DMS114 treated with DMSO at 0.1 percent for 48 hours (cell line): ENCODE measurements around the gene PHF2.

Experiments
- DNase-seq: peaks from one replicate; lab custom pipeline; 2025; ENCODE audit not compliant: unreplicated experiment; lab: John Stamatoyannopoulos, UW

Gene PHF2

DNA sequence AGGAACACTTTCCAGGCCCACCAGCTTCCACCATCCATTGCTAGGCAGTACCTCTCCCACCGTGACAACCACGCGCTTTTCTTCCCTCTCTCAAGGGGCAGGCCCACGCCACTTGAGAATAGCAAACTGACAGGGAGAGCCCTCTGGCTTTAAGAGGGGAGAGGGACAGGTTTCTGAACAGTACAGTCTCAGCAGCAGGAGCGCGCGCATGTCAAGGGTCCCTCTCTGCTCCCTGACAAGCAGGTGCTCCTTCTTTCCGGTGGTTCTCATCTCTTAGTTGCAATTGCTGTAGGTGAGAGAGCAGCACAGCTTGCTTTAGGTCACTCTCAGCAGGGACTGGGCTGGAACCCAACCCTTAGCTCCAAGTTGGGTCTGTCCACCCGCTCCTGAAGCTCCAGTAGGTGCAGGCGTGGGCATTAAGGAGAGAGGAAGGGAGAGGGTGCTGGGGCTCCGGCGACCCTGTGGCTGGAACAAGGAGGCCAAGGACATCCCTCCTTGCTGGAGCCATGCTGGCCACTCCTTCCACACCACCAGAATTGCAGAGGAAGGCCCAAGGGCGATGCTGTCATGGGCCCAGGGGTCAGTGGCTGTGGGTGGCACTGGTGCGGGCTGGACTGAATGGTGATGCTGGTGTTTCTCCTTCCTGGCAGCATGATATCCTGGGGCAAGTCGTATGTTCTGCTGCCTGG is 9.0 kb upstream of the PHF2 start:
- no peak for DNase-seq

DNA sequence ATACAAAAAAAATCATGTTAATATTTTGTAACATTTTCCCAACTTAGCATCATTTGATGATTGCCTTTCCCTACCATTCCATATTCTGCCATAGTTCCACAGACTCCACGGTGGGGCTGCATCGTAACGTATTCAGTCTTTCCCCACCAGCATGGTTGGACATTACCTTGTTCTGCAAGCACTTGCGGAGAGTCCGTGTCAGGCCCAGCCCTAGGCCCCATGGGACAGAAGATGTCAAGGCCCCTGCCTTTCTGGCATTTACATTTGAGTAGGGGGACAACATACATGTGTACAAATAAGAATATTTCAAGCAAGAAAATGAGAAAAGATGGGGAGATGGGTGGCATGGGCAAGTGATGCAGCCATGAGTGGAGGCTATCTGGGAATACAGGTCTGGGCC is 8.2 kb upstream of the PHF2 start:
- DNase-seq: no peak

DNA sequence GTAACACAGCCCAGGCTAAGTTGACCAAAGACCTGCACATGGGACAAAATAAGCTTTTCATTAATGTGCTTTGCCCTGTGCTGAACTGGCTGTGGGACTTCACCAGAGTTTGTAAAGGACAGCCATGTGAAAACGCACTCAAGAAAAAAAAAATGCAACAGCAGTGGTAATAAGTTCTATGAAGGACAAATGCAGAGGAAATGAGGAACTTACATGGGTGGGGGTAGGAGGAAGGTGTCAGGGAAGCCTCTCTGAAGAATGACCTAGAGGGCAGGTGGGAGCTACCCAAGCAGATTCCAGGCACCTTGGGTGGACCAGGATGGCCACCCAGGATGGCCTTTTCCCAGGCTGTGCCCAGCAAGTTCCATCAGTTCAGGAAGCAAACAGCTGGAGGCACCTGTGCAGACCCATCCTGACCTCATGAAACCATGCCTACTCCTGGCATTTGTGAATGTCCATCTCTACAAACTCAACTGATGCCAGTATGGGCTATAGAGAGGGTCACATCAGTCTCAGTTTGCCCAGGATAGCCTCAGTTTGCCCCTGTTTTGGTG is 6.7 kb upstream of the PHF2 start:
- no peak for DNase-seq

DNA sequence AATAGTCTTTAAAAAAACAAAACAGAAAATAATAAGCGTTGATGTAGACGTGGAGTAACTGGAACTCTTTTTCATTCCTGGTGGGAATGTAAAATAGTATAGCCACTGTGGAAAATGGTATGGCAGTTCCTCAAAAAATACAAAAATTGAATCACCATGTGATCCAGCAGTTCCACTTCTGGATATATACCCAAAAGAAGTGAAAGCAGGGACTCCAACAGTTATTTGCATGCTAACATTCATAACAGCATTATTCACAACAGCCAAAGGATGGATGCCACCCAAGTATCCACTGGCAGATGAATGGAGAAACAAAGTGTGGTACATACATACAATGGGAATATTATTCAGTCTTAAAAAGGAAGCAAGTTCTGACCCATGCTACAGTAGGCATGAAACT is 4.2 kb upstream of the PHF2 start:
- DNase-seq: no peak

DNA sequence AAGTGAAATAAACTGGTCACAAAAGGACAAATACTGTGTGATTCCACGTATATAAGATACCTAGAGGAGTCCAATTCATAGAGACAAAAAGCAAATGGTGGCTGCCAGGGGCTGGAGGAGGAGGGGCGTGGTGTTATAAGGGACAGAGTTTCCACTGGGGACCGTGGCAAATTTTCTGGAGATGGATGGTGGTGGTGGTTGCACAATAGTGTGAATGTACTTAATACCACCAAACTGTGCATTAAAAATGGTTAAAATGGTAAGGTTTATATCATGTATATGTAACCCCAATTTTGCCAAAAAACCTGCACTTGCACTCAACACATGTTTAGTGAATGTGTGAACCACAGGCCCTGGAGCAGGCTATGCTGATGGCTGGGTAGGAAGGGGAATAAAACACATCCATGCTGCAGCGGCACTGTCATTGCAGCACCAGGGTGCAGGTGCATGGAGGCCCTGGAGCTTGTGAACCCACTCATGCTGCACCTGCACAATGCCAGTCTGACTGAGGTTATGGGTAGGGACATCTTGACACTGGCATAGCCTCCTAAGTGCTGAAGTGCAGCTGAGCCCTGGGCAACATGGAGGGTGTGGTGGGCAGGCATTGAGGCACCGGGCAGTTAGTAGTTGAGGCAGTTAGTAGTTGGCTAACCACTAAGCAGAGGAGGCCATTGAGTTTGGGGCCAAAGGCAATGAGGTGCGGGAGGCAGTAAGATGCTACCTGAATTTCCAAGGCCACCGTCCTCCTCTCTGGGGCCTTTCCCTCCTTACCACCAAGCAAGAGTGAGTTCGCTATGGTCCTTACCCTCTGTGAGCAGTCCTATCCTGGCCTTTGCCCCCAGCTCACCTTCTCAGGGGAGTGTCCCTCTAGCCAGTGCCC is 3.5 kb upstream of the PHF2 start:
- DNase-seq: no peak

DNA sequence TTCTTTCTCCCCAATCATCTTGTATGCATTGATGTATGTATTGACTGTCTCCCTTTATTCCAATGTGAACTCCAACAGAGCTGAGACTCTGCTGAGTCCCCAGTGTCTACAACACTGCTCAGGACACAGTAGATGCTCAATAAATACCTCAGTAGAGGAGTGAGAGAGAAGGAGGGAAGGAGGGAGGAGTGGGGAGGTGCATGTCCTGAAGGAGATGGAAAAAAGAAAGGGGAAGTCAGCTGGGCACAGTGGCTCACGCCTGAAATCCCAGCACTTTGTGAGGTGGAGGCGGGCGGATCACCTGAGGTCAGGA is 2.9 kb upstream of the PHF2 start:
- DNase-seq: no peak

DNA sequence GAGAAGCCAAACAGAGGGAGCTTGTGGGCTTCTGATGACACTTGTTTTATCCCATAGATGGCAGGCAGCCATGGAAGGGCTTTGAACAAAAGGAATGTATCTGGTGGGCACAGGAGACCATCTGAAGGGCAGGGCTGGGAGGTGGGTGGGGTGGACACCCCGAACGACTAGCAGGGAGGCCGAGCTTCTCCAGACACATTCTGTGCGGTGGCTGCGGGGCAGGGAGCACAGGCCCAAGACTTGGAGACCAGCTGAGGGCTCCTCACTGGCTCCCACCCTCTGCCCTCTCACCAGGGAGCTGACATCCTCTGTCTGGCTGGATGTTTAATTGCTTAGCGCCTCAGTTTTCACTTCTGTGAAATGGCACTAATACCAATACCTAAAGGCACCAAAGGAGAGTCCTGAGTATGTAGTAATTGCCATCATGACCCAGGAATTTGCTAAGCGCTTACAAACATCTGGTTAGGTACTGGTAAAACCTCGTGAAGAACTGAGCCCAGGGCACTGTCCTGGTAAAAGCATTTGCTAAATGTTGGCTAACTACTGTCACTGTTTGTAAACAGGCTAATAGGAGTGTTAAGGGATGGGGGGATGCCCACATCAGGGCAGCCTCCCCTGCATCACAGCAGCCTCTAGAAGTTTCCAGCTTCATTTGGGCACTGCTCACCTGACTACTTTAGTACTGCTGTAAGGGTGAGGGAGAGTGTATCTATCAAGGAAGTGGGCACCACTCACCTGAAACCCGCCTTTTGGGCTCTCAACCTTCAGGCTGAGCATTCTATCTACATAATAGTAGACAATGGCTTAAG is 2.1 kb upstream of the PHF2 start:
- DNase-seq: no peak

DNA sequence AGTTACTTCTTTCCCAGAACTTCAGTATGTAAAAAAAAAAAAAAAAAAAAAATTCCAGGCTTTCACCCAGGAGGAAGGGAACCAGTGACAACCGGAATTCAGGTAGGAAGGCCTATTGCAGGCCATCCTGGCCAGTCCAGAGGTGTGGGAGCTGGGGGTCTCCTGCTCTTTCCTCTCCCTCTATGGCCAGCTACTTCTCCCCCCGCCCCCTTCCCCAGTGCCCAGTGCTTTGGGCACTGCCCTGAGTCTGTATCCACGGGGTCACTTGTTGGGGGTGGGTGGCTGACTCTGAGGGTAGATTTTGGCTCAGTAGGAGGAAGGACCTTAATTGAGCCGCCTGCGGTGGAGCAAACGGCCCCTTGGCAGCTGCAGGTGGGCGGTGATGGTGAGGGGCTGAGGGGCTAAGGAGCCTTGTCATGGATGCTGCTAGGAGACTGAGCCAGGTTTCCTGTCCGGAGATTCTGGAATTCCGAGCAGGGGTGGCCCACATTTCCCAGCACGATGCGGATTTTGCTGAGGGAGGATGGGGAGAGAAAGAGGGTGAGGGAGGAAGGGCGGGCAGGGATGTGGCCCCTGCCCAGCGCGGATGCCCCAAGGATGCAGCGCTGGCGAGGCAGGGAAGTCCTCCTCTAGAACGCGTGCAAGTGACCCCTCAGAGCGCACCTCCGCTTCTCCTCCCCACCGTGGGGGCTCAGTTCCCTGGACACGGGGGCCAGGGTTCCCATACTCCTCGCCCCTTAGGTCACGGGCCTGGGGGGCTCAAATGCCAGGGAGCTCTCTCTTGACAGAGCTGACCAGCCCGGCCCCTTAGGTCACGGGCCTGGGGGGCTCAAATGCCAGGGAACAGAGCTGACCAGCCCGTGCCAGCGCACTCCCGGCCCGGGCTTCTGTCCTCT is 1.2 kb upstream of the PHF2 start:
- no peak for DNase-seq

DNA sequence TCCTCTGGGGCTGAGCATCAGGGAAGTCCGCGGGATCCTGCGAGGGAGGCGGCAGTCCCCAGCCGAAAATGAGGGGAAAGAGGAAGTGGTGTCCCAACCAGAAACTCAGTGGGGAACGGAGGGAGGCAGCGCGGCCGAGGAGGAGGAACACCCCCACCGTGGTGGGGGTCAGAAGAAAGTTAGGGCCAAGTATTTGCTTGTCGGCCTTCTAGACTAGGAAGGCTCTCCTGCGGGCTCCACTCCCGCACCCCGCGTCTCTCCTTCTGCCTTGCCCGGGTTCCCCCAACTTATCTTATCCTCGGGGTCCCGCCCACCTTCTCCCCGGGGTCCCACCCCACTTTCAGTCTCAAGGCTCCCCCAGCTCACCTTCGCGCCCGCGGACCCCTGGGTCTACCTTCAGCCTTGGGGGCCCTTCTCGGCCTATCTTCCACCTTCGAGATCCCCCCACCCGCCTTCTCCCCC is 557 bp upstream of the PHF2 start:
- no peak for DNase-seq

DNA sequence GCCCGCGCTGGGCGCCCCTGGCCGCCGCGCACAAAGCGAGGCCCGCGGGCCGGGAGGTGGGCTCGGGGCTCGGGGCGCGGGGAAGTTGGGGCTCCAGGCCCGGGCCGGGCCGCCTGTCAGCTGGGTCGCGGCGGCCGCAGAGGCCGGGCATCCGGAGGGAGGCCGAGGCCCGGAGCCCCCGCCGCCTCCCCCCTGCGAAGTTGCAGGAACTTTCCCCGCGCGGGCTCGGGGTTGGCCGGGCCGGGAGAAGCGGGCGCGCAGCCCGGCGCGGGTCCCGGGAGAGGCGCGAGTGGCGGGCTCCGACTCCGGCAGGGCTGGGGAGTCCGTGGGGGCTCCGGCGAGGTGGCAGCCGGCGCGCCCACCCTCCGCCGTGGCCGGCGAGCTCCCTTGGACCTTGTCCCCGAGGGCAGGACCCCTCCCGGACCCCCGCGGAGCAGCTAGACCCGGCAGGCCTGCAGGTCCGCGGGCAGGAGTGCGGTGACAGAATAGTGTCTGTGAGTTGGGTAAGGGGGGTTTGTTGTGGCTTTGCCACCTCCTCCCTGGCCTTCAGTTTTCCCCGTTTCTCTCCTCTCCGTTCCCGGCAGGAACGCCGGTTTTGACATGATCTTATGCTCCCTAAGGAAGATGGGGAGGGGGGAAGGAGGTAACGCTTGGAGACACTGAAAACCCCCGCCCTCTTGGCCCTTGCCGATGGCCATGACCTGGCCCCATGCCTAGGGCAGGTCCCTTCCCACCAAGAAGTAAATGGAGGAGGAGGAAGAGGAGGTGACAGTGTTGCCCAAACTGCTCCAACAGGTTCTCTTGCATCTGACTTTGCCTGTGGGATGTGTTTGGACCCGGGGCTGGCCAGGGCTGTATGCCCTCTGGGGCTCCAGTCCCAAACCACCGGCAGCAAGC is 942 bp downstream of the PHF2 start:
- no peak for DNase-seq

DNA sequence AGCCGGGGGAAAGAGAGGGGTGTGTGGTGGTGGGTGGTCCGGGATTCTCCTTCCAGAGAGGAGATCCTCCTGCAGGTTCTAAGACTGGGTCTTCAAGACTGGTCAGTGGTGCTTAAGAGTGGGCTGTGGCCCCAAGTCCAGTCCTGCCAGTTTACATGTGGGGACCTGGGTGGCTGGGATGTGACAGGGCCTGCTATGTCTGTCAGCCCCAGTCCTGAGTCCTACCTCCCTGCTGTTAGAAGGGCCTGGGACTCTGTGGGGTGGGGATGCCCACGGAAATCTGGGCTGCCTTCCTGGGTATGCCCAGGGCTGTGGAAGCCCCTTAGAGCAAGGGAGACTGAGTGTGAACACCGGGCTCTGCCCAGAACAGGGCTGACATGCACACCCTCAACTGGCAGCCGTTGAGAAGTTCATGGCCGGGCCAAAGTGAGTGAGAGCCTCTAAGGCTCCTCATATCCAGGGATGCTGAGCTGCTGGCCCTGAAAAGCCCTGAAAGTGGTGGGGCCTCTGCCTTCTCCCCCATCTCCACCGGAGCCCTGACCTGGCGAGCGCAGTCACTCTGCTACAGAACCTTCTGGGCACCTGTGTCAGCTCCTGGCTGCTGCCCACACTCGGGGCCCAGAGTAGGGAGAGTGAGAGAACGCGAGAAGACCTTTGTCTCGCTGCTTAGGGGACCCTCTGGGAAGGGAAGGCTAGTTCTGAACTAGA is 1.7 kb downstream of the PHF2 start:
- DNase-seq: no peak

DNA sequence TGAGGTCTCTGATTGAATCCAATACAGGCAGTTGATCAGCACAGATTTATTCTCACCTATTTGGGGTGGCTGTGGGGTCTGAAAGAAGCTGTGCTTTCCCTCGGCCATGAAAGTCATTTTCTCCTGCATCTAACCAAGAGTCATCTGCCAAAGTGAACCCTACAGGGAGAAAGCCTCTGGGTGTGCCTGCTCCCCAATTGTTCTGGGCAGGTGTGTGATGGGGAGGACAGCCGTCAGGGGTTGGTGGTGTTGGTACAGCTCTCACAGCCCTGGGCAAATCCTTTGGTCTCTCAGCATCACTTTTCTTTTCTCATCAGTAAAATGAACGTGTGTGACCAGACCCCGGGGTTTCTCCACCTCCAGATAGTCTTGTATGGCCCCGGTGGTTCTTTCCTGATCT is 2.5 kb downstream of the PHF2 start:
- DNase-seq: no peak

DNA sequence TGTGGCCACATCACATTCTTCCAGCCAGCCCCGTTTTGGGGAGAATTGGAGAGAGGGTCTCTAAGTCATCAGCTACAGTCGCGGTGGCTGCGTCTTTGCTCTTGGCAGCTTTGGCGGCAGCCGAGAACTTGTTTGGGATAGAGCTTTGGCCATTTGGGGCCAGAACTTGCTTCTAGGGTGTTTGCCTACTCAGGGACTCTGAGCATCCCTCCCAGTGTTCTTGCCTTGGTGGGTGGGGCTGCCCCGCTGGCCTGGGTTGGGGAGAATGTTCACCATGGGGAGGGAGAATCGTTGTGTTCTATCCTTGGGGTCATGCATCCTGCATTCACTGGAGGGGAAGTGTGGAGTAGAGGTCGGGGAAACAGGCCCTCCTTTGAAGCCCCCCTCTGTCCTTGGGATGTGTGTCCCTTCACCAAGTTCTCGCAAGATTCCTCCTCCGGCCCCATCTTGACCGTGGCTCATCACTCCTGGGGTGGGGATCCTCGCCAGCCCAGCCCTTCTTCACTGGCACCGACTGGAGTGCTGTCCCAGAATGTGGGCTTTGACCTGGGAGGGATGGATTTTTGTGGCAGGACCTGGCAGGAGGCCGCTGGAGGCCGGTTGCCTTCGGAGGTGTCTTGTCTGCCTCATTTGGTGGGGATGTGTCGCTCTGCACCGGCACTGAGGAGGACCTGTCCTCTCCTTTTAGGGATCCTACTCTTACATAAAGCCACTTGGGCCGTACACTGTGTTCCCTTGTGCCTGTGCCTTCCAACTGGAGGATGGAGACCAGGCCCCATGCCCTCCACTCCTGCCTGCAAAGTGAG is 3.5 kb downstream of the PHF2 start:
- DNase-seq: no peak

DNA sequence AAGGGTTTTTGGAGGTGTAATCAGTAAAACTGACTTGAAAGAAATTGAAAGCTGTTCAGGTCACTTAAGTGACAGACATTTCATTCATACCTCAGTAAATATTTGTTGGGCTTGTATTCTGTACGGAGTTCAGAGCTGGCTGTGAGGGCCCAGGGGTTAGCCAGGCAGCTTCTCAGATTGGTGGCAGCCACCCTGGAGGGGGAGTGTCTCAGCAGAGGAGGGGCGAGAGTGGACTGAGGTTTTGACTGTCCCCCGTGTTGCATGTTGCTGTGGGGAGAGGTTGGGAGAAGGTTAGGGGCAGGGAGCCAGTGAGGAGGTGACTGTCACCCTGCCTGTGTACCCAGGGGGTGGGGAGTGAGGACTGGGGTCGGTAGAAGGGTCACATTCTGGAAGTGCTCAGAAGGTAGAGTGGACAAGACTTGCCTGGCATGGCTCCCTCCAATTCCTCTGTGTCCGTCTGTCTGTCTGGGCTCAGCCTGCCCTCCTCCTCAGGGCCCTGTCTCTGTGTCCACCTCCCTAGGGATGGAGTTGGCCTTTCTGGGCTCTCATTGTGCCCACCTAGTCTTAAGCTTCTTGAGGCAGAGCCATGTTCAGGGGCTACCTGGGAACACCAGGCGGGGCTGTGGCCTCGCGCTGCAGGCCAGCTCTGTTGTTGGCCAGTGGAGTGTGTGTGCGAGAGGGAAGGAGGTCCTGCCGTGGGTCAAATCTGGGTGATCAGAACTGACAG is 4.4 kb downstream of the PHF2 start:
- DNase-seq: no peak

DNA sequence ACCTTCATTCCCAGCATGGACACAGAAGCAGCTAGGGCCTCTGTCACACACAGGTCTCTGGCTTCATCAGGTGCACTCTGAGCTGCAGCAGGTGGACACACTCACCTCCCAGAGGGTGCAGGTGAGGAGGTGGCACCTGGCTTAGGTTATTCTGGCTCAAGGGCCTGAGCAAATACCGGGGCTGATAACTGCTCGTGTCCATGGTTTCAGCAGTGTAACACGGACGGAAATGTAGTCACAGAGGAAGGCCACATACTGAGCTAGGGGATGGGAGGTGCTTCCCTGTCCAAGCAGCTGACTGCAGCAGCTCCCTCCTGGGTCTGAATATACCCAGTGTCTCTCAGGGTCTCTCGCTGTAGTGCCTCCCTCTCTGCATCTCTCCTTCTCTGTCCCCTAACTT is 5.7 kb downstream of the PHF2 start:
- no peak for DNase-seq

DNA sequence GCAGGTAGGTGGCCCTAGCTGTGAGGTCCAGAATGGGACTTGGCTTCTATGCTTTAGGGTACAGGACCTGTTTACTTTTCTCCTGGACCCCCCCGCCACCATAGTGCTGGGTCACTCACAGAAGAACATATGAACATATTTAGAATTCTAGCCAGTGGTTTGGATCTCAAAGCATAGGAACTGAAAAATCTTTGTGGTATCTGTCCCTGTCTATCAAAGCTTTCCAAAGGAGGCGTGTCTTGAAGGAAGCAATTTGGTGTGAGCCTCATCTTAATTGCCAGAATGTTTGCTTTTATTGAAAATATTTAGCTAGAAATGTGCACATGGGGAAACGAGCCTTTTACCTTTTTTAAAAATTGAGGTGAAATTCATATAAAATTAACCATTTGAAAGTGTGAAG is 6.2 kb downstream of the PHF2 start:
- DNase-seq: no peak

DNA sequence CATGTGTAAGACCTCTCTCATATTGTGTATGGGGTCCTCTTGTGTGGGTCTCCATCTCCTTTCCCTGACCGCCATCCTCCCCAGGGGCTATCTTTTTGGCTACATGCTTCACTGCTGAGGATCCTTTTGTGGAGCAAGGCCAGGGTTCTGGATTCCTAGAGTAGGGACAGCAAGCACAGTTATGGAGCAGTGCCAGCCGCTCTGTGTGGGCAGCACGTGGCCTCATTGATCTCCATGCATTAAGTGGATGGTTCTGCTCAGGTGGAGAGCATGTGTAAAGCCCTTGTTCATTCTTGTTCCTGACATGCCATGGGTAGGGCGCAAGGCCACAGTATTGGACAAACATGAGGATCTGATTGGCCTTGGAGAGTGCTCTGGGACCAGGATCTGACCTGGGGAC is 8.9 kb downstream of the PHF2 start:
- DNase-seq: no peak
